ENCODE data around the gene ABCB9.

GRCh38 chr12:122964439-122965257 is 1.6 kb downstream of the ABCB9 start:
- TF ChIP-seq CTCF (IDR thresholded peaks at IDR 0.05; ENCODE audit: insufficient read depth, low read depth, low read length) (no peak), EZH2 (IDR thresholded peaks at IDR 0.05; ENCODE audit: insufficient read depth, low read length) (no peak)
